HCT116 (cell line): Measurements from ENCODE around the gene TEX26. TPM values are rescaled to one million over a fixed set of nuclear protein-coding genes. Genes with fewer than 3 reads are reported as not detected.

Source experiments
- ATAC-seq: fragments of 200-7000 bp; cut with Tn5 transposase; 2 replicates; pipeline ENCODE4 v1.9.1; 2020; ENCODE audit warnings: mild to moderate bottlenecking, moderate library complexity
- BruUV-seq: library from RNA; stranded (reverse); fragments of 400-500 nt; replicated peaks from 2 replicates; lab custom pipeline; 2021; lab: Mats Ljungman, UMichigan
- CTCF ChIA-PET: fragments of 300-600 bp; sonication (Branson Sonifier 250); formaldehyde crosslinking; loops from one replicate; lab custom pipeline; 2021; ENCODE audit warnings: antibody characterized with exemption; lab: Charles Lee
- POLR2A ChIA-PET: fragments of 300-600, 350-600 bp; sonication (Branson Sonifier 250); formaldehyde crosslinking; loops from one replicate; lab custom pipeline; 2021; ENCODE audit warnings: antibody characterized with exemption; lab: Charles Lee
- RAD21 ChIA-PET, 2 experiments: fragments of 300-600 bp; sonication (Branson Sonifier 250); formaldehyde crosslinking; loops; one replicate each; lab custom pipeline; 2023; ENCODE audit warnings: low total read pairs in 2 of 2; ENCODE audit not compliant: uncharacterized antibody in 2 of 2, unreplicated experiment in 2 of 2, low non-redundant PET in 1 of 2; lab: Charles Lee
- DNase-seq: peaks from one replicate; pipeline ENCODE4 v3.0.0-alpha.2; 2010; ENCODE audit warnings: low read depth, low spot score
- H2AFZ ChIP-seq: fragments of 200-600 bp; shearing (Covaris generic), sonication (generic); 2 replicates; pipeline ENCODE4 v1.6.1; 2017; ENCODE audit warnings: low read depth, mixed run types, mixed read lengths, antibody characterized with exemption, low read length; ENCODE audit not compliant: poor library complexity, severe bottlenecking
- H3K27ac ChIP-seq: 2 replicates; pipeline ENCODE4 v1.5.1; 2012; ENCODE audit warnings: low read depth, low read length
- H3K27me3 ChIP-seq: fragments of 200-600 bp; sonication (generic); 2 replicates; pipeline ENCODE4 v1.6.1; 2016; ENCODE audit warnings: mixed run types, low read length, mixed read lengths; ENCODE audit not compliant: insufficient read depth
- H3K36me3 ChIP-seq, 2 experiments: fragments of 200-500 bp in 1 of 2; fragments of 200-600 bp in 1 of 2; sonication (Bioruptor generic) in 1 of 2; sonication (generic) in 1 of 2; 2 replicates each; pipeline versions ENCODE4 v1.5.1 to v1.6.1; 2014 to 2016; ENCODE audit warnings: low read length in 2 of 2, inconsistent platforms in 1 of 2, mixed read lengths in 1 of 2, mixed run types in 1 of 2; ENCODE audit not compliant: insufficient read depth in 2 of 2, control insufficient read depth in 1 of 2
- H3K4me1 ChIP-seq, 2 experiments: fragments of 200-600 bp in 1 of 2; sonication (generic) in 1 of 2; 2 replicates each; pipeline versions ENCODE4 v1.5.1 to v1.6.1; 2012 to 2017; ENCODE audit warnings: low read length in 2 of 2, inconsistent platforms in 1 of 2, mild to moderate bottlenecking in 1 of 2, mixed read lengths in 1 of 2, mixed run types in 1 of 2, moderate library complexity in 1 of 2; ENCODE audit not compliant: insufficient read depth in 2 of 2, control insufficient read depth in 1 of 2
- H3K4me2 ChIP-seq: fragments of 200-600 bp; sonication (generic); 2 replicates; pipeline ENCODE4 v1.6.1; 2017; ENCODE audit warnings: mixed run types, low read length, mixed read lengths
- H3K4me3 ChIP-seq, 2 experiments: fragments of 200-600 bp in 1 of 2; sonication (generic) in 1 of 2; replicated peaks in 1 of 2; 2 replicates each; pipeline ENCODE4 v1.5.1; 2011 to 2016; ENCODE audit warnings: low read length in 2 of 2, control low read depth in 1 of 2, low read depth in 1 of 2, mild to moderate bottlenecking in 1 of 2, mixed read lengths in 1 of 2, mixed run types in 1 of 2
- H3K79me2 ChIP-seq: fragments of 200-600 bp; sonication (generic); 2 replicates; pipeline ENCODE4 v1.6.1; 2017; ENCODE audit warnings: mild to moderate bottlenecking, mixed run types, low read length, moderate library complexity, mixed read lengths; ENCODE audit not compliant: insufficient read depth
- H3K9ac ChIP-seq: fragments of 200-600 bp; sonication (generic); 2 replicates; pipeline ENCODE4 v1.6.1; 2016; ENCODE audit warnings: low read length, mixed read lengths
- H3K9me2 ChIP-seq: fragments of 200-600 bp; sonication (generic), shearing (Covaris generic); 2 replicates; pipeline ENCODE4 v1.6.1; 2017; ENCODE audit warnings: mixed run types, mild to moderate bottlenecking, moderate library complexity; ENCODE audit not compliant: insufficient read depth
- H3K9me3 ChIP-seq, 2 experiments: fragments of 200-500 bp in 1 of 2; fragments of 200-600 bp in 1 of 2; sonication (Bioruptor generic) in 1 of 2; sonication (generic) in 1 of 2; 2 replicates each; pipeline ENCODE4 v1.6.1; 2014 to 2017; ENCODE audit warnings: low read length in 2 of 2, mixed read lengths in 2 of 2, inconsistent platforms in 1 of 2, low read depth in 1 of 2, mild to moderate bottlenecking in 1 of 2, mixed run types in 1 of 2, moderate library complexity in 1 of 2; ENCODE audit not compliant: control insufficient read depth in 1 of 2, insufficient read depth in 1 of 2
- H4K20me1 ChIP-seq: fragments of 200-600 bp; sonication (generic), shearing (Covaris generic); 2 replicates; pipeline ENCODE4 v1.6.1; 2017; ENCODE audit warnings: mixed run types, mild to moderate bottlenecking, moderate library complexity; ENCODE audit not compliant: insufficient read depth
- CBX3 ChIP-seq: IDR thresholded peaks from 2 replicates; pipeline ENCODE4 v1.6.1; 2012; ENCODE audit warnings: low read depth
- CEBPB ChIP-seq: IDR thresholded peaks from 2 replicates; pipeline ENCODE4 v1.6.1; 2012; ENCODE audit warnings: low read depth
- ELF1 ChIP-seq: IDR thresholded peaks from 2 replicates; pipeline ENCODE4 v1.6.1; 2012; ENCODE audit warnings: low read depth, borderline replicate concordance
- EZH2 ChIP-seq: fragments of 200-600 bp; sonication (generic); IDR thresholded peaks from 2 replicates; pipeline ENCODE4 v1.6.1; 2017; ENCODE audit warnings: antibody characterized with exemption, mixed run types
- EZH2phosphoT487 ChIP-seq: fragments of 200-600 bp; IDR thresholded peaks from 2 replicates; pipeline ENCODE4 v1.6.1; 2018; ENCODE audit warnings: antibody characterized with exemption, borderline replicate concordance
- FOSL1 ChIP-seq: IDR thresholded peaks from 2 replicates; pipeline ENCODE4 v1.6.1; 2012; ENCODE audit warnings: low read depth
- JUND ChIP-seq: IDR thresholded peaks from 2 replicates; pipeline ENCODE4 v1.6.1; 2012
- POLR2A ChIP-seq: IDR thresholded peaks from 2 replicates; pipeline ENCODE4 v1.7.0; 2011; ENCODE audit warnings: borderline replicate concordance; ENCODE audit not compliant: insufficient read depth, insufficient read length; ENCODE audit errors: extremely low read depth
- RAD21 ChIP-seq: IDR thresholded peaks from 2 replicates; pipeline ENCODE4 v1.6.1; 2012; ENCODE audit warnings: low read depth, mild to moderate bottlenecking
- SP1 ChIP-seq: IDR thresholded peaks from 2 replicates; pipeline ENCODE4 v1.6.1; 2012; ENCODE audit warnings: low read depth
- SRF ChIP-seq: IDR thresholded peaks from 2 replicates; pipeline ENCODE4 v1.6.1; 2012; ENCODE audit warnings: low read depth
- YY1 ChIP-seq: IDR thresholded peaks from 2 replicates; pipeline ENCODE4 v1.6.1; 2011; ENCODE audit warnings: low read length, low read depth, moderate library complexity, mild to moderate bottlenecking; ENCODE audit not compliant: insufficient replicate concordance; ENCODE audit errors: extremely low read depth
- ZBTB33 ChIP-seq: IDR thresholded peaks from 2 replicates; pipeline ENCODE4 v1.6.1; 2011; ENCODE audit warnings: mild to moderate bottlenecking, low read length, moderate library complexity; ENCODE audit not compliant: insufficient replicate concordance; ENCODE audit errors: extremely low read depth
- ZNF274 ChIP-seq: fragments of 200-500 bp; sonication (Bioruptor generic); IDR thresholded peaks from 2 replicates; pipeline ENCODE4 v1.6.1; 2014; ENCODE audit warnings: mild to moderate bottlenecking, low read depth, low read length, inconsistent platforms
- intact Hi-C: fragments of 100-400 bp; cut with micrococcal nuclease; formaldehyde crosslinking; loops from 2 replicates; pipeline ENCODE4 v1.10.0; 2022
- total RNA-seq: library from RNA; stranded (reverse); gene quantifications from one replicate; pipeline ENCODE4 v1.2.1, GENCODE V29; 2021; ENCODE audit not compliant: unreplicated experiment
- TF ChIP-seq, protein P1 (sequence below): IDR thresholded peaks from 2 replicates; pipeline ENCODE4 v1.6.1; 2012
- TF ChIP-seq, protein P2 (sequence below): IDR thresholded peaks from 2 replicates; pipeline ENCODE4 v1.6.1; 2012; ENCODE audit warnings: low read depth
- TF ChIP-seq, protein P3 (sequence below): IDR thresholded peaks from 2 replicates; pipeline ENCODE4 v1.6.1; 2012

The TEX26 gene
- total RNA-seq, 1 experiment from 2014 or later = not detected

DNA sequence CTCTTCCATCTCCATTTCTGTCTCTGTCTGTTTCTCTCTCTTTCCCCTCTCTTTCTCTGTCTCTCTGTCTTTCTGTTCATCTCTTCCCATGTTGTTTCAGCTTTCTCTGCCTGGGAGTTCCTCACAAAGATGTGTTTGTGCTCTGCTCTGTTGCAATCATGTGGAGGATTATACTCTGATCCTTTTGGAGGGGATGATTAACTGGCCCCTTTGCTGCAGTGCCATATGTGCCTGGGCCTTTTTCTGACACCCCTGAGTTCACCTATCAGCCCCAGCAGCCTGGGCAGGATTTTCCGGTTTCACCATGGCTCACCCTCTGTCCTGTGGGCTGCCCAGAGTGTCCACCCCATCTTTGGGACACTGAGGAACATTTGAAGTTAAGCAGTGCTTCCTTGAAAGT, 9.0 kb upstream of the TEX26 start:
- POLR2A ChIA-PET = no interaction called here
- H3K9me2 ChIP-seq = no peaks in the 10 kb centered on the region
- no TSS peak for BruUV-seq

More for the DNA sequence above, 9.0 kb upstream of the TEX26 start:
- DNase-seq (no peak), ATAC-seq (no peak)
- RAD21 ChIA-PET = no interaction called here
- Histone ChIP-seq H3K27ac (no peak overlapping the region), H3K36me3 (no peaks in the 10 kb centered on the region), H3K4me1 (no peaks in the 10 kb centered on the region), H3K9me3 (no peaks in the 10 kb centered on the region), H3K9ac (no peak overlapping the region), H3K79me2 (no peaks in the 10 kb centered on the region), H3K4me2 (no peak overlapping the region), H4K20me1 (no peaks in the 10 kb centered on the region), H3K27me3 (peaks cover 3% of the 10 kb centered on the region; the same call in 1 of the 2 replicates), H3K4me3 (no peak overlapping the region), H2AFZ (no peak overlapping the region)
- CTCF ChIA-PET = no interaction called here
- TF ChIP-seq ELF1 = no peak
- TF ChIP-seq, protein P1, sequence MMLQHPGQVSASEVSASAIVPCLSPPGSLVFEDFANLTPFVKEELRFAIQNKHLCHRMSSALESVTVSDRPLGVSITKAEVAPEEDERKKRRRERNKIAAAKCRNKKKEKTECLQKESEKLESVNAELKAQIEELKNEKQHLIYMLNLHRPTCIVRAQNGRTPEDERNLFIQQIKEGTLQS = no peak
- no peak for TF ChIP-seq YY1
- TF ChIP-seq RAD21 = no peak
- TF ChIP-seq, protein P2, sequence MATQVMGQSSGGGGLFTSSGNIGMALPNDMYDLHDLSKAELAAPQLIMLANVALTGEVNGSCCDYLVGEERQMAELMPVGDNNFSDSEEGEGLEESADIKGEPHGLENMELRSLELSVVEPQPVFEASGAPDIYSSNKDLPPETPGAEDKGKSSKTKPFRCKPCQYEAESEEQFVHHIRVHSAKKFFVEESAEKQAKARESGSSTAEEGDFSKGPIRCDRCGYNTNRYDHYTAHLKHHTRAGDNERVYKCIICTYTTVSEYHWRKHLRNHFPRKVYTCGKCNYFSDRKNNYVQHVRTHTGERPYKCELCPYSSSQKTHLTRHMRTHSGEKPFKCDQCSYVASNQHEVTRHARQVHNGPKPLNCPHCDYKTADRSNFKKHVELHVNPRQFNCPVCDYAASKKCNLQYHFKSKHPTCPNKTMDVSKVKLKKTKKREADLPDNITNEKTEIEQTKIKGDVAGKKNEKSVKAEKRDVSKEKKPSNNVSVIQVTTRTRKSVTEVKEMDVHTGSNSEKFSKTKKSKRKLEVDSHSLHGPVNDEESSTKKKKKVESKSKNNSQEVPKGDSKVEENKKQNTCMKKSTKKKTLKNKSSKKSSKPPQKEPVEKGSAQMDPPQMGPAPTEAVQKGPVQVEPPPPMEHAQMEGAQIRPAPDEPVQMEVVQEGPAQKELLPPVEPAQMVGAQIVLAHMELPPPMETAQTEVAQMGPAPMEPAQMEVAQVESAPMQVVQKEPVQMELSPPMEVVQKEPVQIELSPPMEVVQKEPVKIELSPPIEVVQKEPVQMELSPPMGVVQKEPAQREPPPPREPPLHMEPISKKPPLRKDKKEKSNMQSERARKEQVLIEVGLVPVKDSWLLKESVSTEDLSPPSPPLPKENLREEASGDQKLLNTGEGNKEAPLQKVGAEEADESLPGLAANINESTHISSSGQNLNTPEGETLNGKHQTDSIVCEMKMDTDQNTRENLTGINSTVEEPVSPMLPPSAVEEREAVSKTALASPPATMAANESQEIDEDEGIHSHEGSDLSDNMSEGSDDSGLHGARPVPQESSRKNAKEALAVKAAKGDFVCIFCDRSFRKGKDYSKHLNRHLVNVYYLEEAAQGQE = no peak
- TF ChIP-seq CBX3 = no peak
- no peak for TF ChIP-seq JUND
- TF ChIP-seq SP1 = no peak
- no peak for TF ChIP-seq EZH2phosphoT487
- TF ChIP-seq SRF = no peak
- TF ChIP-seq POLR2A = no peak
- TF ChIP-seq CEBPB = no peak
- TF ChIP-seq EZH2 = no peak
- TF ChIP-seq ZBTB33 = no peak
- TF ChIP-seq, protein P3, sequence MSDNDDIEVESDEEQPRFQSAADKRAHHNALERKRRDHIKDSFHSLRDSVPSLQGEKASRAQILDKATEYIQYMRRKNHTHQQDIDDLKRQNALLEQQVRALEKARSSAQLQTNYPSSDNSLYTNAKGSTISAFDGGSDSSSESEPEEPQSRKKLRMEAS = no peak
- TF ChIP-seq FOSL1 = no peak
- no peak for TF ChIP-seq ZNF274
- intact Hi-C loops = loop anchor here (10.0 kb wide), 1 partner anchor 61 kb away; no protein-coding TSS in a partner anchor
